Measurements from ENCODE around the gene KCNMA1.

DNA sequence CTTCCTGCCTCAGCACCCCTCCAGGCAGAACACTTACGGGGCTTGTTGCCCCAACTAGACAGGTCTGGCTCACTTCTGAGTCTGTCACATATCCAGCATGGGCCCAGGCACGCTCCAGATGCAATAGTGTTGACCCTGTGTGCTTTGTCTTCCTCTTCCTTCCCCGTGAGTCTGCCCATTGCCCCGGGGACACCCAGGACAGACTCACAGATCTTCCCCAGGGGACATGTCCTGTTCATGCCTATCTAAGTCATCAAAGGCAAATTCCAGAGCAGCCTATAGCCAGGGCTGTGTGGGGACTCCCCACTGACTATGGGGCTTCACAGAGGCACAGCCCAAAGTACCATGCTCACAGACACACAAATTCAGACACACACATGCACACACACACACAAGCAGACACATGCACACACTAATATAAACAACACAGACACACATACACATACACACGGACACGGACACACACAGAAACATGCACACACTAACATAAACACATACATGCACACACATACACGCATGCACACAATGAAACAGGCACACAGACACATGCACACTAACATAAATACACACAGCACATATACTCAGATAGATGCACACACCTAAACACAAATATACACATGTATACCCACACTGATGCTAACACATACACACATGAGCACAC lies 175.8 kb downstream of the KCNMA1 start:
- TF ChIP-seq, protein P1, sequence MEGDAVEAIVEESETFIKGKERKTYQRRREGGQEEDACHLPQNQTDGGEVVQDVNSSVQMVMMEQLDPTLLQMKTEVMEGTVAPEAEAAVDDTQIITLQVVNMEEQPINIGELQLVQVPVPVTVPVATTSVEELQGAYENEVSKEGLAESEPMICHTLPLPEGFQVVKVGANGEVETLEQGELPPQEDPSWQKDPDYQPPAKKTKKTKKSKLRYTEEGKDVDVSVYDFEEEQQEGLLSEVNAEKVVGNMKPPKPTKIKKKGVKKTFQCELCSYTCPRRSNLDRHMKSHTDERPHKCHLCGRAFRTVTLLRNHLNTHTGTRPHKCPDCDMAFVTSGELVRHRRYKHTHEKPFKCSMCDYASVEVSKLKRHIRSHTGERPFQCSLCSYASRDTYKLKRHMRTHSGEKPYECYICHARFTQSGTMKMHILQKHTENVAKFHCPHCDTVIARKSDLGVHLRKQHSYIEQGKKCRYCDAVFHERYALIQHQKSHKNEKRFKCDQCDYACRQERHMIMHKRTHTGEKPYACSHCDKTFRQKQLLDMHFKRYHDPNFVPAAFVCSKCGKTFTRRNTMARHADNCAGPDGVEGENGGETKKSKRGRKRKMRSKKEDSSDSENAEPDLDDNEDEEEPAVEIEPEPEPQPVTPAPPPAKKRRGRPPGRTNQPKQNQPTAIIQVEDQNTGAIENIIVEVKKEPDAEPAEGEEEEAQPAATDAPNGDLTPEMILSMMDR (IDR thresholded peaks at IDR 0.05), result no peak
- no peak for TF ChIP-seq ZFX (IDR thresholded peaks at IDR 0.05; ENCODE audit: borderline replicate concordance)

Data from 22Rv1 (cell line).